Skin of body (tissue), 2 donors: Measurements from ENCODE around the gene TTC28. TPM values are rescaled to one million over a fixed set of nuclear protein-coding genes. Genes with fewer than 3 reads are reported as not detected.

ENCODE experiments used
- DNase-seq: peaks from one replicate; lab custom pipeline; 2025; lab: John Stamatoyannopoulos, UW
- total RNA-seq: library from RNA; depleted of rRNA; stranded (reverse); fragments of >200 nt; gene quantifications from one replicate; pipeline ENCODE4 v1.2.3, GENCODE V29; 2014

Gene TTC28
- total RNA-seq, 1 donor from 2014 or later = 29.0 TPM

DNA sequence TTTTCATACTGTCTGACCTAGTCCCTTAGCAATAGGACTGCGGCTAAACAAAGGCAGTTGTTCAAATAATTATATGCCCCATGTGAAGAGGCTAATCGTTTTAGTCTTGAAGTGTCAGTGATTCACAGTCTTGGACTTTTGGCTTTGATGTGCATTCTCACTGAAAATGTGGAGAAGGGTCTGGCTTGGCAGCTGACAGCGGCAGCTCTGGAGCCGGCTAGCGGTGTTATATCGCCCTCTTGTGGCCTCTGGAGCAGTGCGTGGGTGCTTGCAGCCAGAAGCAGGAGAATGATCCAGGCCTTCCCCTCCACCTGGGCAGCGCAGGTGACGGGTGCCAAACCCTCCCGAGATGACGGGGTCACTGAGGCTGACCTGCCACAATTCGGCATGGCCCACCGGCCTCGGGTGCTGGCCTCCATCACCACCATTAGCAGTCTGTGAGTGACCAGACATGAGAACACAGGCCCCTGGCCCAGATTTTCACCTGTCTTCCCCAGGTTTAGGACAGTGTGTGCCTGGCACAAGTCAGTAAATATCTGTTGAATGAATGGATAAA is 670.3 kb downstream of the TTC28 start:
- peak; percentile 66 for DNase-seq

GRCh38 chr22:28008649-28009048 is 671.0 kb downstream of the TTC28 start:
- DNase-seq = no peak

GRCh38 chr22:28008056-28008455 is 671.6 kb downstream of the TTC28 start:
- DNase-seq = no peak

DNA sequence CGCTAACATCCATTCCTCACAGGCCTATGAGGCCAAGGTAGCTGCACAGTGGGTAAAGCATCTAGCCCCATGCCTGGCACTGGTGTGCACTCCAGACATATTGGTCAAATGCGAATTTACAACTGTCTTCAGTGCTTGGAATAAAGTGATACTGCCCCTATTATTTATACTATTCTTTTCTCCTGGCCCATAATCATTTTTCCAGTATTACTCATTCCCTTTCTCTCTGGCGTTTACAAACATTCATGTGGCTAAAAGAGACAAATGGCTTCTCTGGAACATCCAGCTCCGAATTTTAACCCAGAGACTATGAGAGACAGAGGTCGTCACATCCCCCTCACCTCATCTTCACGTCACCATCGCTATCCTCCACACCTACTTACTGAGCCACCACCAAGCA is 673.4 kb downstream of the TTC28 start:
- no peak for DNase-seq

DNA sequence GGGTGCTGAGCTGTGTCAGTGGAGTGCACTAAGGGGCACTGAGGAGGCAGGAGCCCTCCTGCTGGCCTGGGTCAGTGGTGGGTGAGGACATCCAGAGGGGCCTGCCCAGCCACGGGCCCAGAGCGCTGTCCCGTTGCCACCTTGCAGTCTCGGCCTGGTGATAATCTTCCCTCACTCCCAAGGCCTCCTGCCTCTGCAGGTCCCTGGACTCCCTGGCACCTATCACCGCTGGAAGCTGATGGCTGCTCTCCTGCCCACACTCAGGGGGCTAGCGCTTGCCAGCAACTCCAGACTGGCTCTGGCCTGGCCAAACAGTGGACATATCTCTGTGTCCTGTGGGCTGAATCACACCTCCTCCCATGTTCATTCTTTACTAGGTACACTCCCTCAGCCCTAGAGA is 674.1 kb downstream of the TTC28 start:
- DNase-seq = no peak

GRCh38 chr22:28004021-28004420 is 675.6 kb downstream of the TTC28 start:
- DNase-seq = no peak

DNA sequence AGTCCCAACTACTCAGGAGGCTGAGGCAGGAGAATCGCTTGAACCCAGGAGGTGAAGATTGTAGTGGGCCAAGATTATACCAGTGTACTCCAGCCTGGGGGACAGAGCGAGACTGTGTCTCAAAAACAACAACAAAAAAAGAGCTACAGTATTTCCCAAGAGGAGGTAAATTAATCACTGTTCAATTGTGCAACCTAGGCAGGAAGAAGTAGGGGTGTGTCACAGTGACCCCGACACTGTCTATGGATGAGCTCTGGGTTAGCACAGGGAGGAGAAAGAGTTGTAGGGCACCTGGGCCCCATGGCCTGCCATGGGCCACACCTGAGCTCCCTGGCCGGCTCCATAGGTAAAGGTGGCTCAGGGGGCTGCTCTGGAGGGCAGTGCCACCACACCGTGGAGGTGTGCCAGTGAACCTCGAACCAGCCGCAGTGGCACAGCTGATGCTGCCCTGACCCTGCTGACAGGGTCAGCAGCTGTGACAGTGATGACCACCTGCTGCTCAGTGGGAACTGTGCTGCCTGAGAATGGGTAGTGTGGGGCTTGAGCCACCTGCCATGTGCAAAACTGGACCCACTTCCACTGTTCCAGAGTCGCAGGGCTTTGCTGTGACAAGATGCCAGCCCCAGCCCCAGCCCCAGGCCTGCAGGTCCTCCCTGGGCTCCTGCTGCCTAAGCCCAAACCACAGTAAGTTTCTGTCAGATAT is 676.6 kb downstream of the TTC28 start:
- DNase-seq = no peak

- DNase-seq = no peak
These were observed 677.4 kb downstream of the TTC28 start for GRCh38 chr22:28002181-28002700.

DNA sequence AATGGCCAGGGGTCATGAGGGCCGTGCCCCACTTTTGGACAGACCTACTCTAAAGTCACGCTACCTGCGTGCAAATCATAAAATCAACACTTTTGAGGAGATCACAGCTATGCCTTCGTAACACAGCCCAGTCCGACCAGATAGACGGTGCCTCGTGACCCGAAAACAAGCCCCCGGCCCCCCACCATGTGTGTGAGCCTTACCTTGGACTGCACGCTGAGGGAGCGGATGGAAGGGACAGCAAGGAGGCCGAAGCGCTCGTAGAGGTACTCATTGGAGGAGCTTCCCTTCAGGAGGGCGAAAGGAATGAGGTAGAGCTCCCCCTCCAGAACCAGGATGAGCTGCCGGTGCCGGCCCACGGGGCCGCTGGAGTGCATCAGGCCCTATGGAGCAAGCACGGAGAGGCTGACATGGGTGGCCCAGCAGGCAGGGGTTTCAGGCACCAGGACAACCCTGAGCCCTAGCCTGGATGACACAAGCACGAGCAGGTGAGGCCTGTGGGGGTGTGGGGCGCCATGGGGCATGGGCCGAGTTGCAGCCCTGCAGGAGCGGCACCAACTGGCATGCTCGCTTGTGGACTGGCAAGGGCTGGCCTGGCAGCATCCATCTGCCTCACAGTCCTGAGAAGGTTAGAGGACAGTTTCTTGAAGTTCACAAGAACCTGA is 678.3 kb downstream of the TTC28 start:
- no peak for DNase-seq

DNA sequence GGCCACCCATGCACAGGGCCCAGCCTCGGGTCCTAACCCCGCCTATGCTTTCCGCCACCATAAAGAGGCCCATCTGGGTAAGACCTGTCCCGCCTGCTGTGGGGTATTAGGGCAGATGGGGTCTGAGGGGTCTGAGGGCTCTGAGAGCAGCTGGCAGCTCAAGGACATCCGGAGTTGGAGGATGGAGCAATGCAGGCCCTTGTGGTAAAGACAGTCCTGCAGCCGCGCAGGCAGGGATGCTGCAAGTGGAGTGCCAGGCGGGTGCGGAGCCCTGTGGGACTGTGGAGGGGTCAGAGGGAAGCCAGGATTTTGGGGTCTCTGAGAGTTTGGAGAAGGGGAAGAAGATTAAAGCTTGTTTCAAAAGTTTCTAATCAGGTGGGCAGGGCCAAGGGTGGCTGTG is 679.3 kb downstream of the TTC28 start:
- no peak for DNase-seq

DNA sequence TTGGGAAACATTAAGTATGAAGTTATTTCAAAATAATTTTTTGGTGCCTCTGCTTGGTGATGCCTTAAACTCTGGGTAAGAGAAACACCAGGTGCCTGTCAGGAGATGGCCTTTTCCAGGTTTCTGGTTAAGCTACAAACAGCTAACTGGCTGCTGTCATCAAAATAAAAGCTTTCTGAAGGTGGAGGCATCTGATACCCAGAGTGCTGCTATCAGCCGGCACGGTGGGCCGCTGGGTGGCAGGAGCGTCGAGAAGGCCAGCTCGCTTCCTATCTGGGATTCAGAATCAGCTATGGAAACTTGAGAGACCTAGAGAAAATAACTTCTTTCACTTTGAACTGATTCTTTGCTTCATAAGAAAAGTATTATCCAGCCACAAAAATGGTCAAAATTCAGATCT is 679.8 kb downstream of the TTC28 start:
- DNase-seq = no peak

DNA sequence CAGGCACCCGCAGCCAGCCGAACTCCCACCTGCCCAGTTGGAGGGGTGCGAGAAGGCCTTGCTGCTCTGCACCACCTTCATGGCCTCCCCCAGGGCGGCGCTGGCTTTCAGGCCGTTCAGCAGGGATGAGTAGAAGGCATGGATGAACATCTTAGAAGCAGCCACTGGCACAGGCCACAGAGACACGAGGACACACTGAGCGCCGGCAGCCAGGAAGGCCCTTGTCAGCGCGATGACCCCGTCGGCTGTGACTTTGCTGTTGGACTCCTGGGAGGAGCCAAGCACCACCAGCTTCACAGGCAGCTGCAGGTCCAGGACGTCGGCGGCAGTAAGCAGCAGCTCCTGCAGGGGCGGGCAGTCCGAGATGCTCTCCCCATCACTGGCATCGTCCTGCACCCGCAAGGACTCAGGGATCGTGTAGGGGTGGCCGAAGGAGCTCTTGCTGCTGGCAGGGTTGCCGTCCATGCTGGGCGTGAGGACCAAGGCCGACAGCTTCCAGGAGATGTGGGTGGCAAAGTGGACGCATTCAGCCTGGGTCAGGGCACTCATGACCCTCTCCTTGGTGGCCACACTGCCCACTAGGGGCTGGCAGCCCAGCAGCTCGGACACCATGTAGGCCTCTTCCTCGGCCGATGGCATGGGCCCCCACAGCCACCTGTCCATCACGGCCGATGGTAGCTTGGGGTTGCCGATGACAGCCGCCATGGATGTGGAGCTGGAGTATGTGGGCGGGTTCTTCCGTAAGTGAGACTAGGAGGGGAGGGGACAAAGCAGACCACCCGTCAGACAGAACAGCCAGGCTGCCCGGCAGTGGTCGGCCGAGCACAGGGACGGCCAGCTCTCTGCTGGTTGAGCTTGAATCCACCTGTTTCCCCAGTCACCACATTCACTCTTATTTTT is 680.9 kb downstream of the TTC28 start:
- DNase-seq = no peak

GRCh38 chr22:27997538-27997937 is 682.1 kb downstream of the TTC28 start:
- no peak for DNase-seq

DNA sequence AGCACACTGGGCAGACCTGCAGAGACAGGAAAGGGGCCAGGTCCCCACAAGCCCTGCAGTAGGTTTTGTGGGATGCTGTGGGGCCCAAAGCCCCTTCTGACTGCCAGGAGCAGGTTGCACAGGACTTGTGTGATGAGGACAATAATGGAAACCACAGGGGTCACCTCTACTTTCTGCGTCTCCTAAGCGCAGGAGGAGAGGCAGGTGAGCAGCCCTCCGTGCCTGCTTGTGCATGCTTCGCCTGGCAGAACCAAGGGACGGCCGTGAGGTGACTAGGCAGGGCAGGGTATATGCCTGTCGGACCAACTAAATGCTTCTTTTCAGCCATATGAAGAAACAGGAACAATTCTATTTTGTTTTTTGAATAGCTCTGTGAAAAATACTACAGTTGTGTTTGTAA is 682.7 kb downstream of the TTC28 start:
- DNase-seq = no peak

DNA sequence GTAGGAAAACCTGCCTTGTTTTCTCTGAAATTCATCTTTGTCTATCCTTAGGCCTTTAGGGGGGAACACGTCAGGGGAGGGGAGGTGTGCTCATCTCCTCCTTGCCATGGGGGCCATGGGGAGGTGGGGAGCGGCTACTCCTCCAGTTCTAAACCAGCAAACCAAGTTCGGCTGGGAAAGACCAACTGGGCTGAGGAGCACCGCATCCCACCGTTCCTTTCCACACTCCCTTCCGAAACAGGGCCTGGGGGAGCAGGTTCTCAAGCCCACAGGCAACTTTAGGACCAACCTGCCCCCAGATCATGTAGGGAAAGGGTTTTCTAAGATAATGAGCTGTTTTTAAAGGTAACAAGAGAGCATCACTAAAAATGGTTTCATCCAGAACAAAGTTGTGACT is 683.1 kb downstream of the TTC28 start:
- DNase-seq = no peak

DNA sequence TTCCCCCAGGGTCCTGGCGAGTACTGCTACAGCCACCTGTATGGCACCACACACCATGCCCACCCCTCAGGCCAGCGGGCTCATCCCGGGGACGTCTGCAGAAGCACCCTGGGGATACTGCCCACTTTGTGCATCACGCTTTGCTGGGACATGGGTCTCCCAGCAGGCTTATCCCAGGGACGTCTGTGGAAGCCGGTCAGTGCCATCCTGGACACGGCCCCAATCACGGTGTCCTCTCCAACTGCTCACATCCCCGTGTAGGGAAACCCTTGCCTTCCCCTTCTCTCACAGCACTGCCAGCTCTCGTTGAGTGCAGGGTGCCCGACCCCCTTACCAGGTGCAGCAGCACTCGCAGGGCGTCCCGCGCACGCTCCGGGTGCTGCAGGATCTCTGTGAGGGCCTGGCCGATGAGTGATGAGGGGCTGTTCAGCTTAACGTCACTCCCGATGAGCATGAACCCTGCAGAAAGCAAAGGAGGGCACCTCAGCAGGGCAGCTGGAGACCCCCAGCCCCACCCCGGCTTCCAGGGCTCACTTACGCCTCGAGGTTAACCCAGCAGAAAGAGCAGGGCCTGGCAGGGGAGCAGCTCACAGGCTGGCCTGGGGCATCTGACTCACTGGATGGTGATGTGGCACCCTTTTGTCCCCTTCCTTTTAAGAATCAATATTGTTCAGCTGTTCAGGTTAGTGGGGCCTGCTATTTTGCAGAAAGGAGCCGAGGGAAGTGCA is 683.7 kb downstream of the TTC28 start:
- no peak for DNase-seq

GRCh38 chr22:27994481-27995331 is 684.9 kb downstream of the TTC28 start:
- no peak for DNase-seq

- DNase-seq = no peak
These were observed 685.8 kb downstream of the TTC28 start for GRCh38 chr22:27993774-27994350.

DNA sequence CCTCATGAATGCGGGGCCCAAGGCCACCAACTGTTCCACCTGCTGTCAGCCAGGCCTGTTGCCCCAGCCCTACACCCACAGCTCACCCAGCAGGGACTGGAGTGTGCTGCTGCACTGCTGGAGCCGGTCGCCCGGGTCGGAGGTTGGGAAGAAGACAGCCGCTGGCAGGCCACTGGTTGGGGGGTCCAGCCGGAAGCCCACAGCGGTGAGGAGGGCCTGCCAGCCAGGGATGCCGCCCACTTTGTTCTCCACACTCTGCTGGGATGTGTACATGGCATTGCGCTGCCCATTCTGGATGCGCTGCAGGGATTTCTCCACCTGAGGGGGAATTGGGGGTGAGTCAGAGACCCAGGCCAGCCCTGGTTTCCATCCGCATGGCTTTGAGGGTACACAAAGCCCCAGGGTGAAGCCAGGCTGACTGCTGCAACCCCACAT is 686.4 kb downstream of the TTC28 start:
- DNase-seq = no peak
